Neural cell (in vitro differentiated cells): ENCODE data around the gene ERBB4. TPM values are rescaled to one million over a fixed set of nuclear protein-coding genes. Genes with fewer than 3 reads are reported as not detected.

ENCODE experiments used
- H2AFZ ChIP-seq: fragments of 200-600, 300-800 bp; sonication (generic), shearing (Covaris generic); 2 replicates; pipeline ENCODE4 v1.6.0; 2014; ENCODE audit warnings: low read depth, mild to moderate bottlenecking, antibody characterized with exemption, low read length, moderate library complexity
- H3F3A ChIP-seq: fragments of 200-600 bp; shearing (Covaris generic); 2 replicates; pipeline ENCODE4 v1.6.1; 2016; ENCODE audit warnings: mild to moderate bottlenecking, moderate library complexity, mixed read lengths, antibody characterized with exemption, low read length; ENCODE audit not compliant: insufficient read depth, poor library complexity, severe bottlenecking
- H3K27ac ChIP-seq: fragments of 200-600, 300-800 bp; sonication (generic), shearing (Covaris generic); 2 replicates; pipeline ENCODE4 v1.5.1; 2014; ENCODE audit warnings: mild to moderate bottlenecking, low read length, moderate library complexity
- H3K27me3 ChIP-seq: fragments of 300-800, 200-600 bp; sonication (generic), shearing (Covaris generic); 2 replicates; pipeline ENCODE4 v1.6.0; 2014; ENCODE audit warnings: mild to moderate bottlenecking, low read depth, low read length, moderate library complexity; ENCODE audit not compliant: insufficient read depth
- H3K36me3 ChIP-seq: fragments of 300-800, 200-600 bp; sonication (generic), shearing (Covaris generic); 2 replicates; pipeline ENCODE4 v1.5.1; 2014; ENCODE audit warnings: mild to moderate bottlenecking, antibody characterized with exemption, low read length, moderate library complexity; ENCODE audit not compliant: insufficient read depth
- H3K4me2 ChIP-seq: fragments of 300-800, 200-600 bp; sonication (generic), shearing (Covaris generic); 2 replicates; pipeline ENCODE4 v1.6.0; 2014; ENCODE audit warnings: mild to moderate bottlenecking, low read length
- H3K4me3 ChIP-seq: fragments of 300-800, 200-600 bp; sonication (generic), shearing (Covaris generic); 2 replicates; pipeline ENCODE4 v1.5.1; 2014; ENCODE audit warnings: mild to moderate bottlenecking, low read length, moderate library complexity
- H3K79me2 ChIP-seq: fragments of 200-600 bp; shearing (Covaris generic); replicated peaks from 2 replicates; pipeline ENCODE4 v1.6.0; 2014; ENCODE audit warnings: mild to moderate bottlenecking, low read length, moderate library complexity; ENCODE audit not compliant: insufficient read depth
- H3K9ac ChIP-seq: fragments of 300-800, 200-600 bp; sonication (generic), shearing (Covaris generic); 2 replicates; pipeline ENCODE4 v1.6.1; 2016; ENCODE audit warnings: mild to moderate bottlenecking, low read length, mixed read lengths
- H3K9me2 ChIP-seq: fragments of 200-600 bp; shearing (Covaris generic); 2 replicates; pipeline ENCODE4 v1.6.1; 2016; ENCODE audit warnings: mild to moderate bottlenecking, low read length, mixed read lengths; ENCODE audit not compliant: insufficient read depth
- H3K9me3 ChIP-seq: fragments of 200-600, 300-800 bp; sonication (generic), shearing (Covaris generic); 2 replicates; pipeline ENCODE4 v1.6.1; 2016; ENCODE audit warnings: mild to moderate bottlenecking, mixed run types, low read length, moderate library complexity, mixed read lengths
- H4K20me1 ChIP-seq: fragments of 200-600 bp; shearing (Covaris generic); 2 replicates; pipeline ENCODE4 v1.6.1; 2016; ENCODE audit warnings: mild to moderate bottlenecking, mixed run types; ENCODE audit not compliant: insufficient read depth
- CTCF ChIP-seq: fragments of 450-650 bp; IDR thresholded peaks from 2 replicates; pipeline ENCODE4 v1.5.1; 2014; ENCODE audit warnings: antibody characterized with exemption, mild to moderate bottlenecking, moderate library complexity; ENCODE audit not compliant: poor library complexity, severe bottlenecking
- EP300 ChIP-seq: fragments of 450-650 bp; conservative IDR thresholded peaks from 2 replicates; pipeline ENCODE4 v1.6.1; 2014; ENCODE audit warnings: antibody characterized with exemption, mild to moderate bottlenecking, moderate library complexity; ENCODE audit not compliant: poor library complexity, severe bottlenecking
- EZH2 ChIP-seq: fragments of 200-600, 300-800 bp; shearing (Covaris generic), sonication (generic); IDR thresholded peaks from 2 replicates; pipeline ENCODE4 v1.6.1; 2014; ENCODE audit warnings: antibody characterized with exemption, low read length, borderline replicate concordance, mild to moderate bottlenecking; ENCODE audit not compliant: insufficient read depth, poor library complexity, severe bottlenecking
- MXI1 ChIP-seq: fragments of 450-650 bp; conservative IDR thresholded peaks from 2 replicates; pipeline ENCODE4 v1.6.1; 2014; ENCODE audit warnings: antibody characterized with exemption, mild to moderate bottlenecking; ENCODE audit not compliant: poor library complexity, severe bottlenecking
- POLR2AphosphoS5 ChIP-seq: IDR thresholded peaks from 2 replicates; pipeline ENCODE4 v1.6.1; 2012
- RAD21 ChIP-seq: fragments of 450-650 bp; conservative IDR thresholded peaks from 2 replicates; pipeline ENCODE4 v1.6.1; 2014; ENCODE audit warnings: antibody characterized with exemption, mild to moderate bottlenecking, moderate library complexity
- REST ChIP-seq: IDR thresholded peaks from 2 replicates; pipeline ENCODE4 v1.6.1; 2012; ENCODE audit warnings: borderline replicate concordance
- SMC3 ChIP-seq: fragments of 450-650 bp; conservative IDR thresholded peaks from 2 replicates; pipeline ENCODE4 v1.6.1; 2014; ENCODE audit warnings: antibody characterized with exemption, mild to moderate bottlenecking, moderate library complexity; ENCODE audit not compliant: poor library complexity
- TAF1 ChIP-seq: IDR thresholded peaks from 2 replicates; pipeline ENCODE4 v1.6.1; 2012; ENCODE audit warnings: low read depth
- polyA plus RNA-seq: library from polyadenylated mRNA; depleted of rRNA; stranded (reverse); fragments of >200 nt; gene quantifications from 2 replicates; pipeline ENCODE4 v1.2.3, GENCODE V29; 2014

The ERBB4 gene
- polyA plus RNA-seq, 1 donor from 2014 or later: 0.69 TPM

- Histone ChIP-seq H3K79me2 (no peaks in the 10 kb centered on the region), H3K9me3 (no peaks in the 10 kb centered on the region), H3K27ac (no peak overlapping the region), H3K4me2 (no peak overlapping the region), H3F3A (no peaks in the 10 kb centered on the region), H2AFZ (no peak overlapping the region), H3K36me3 (no peaks in the 10 kb centered on the region), H4K20me1 (no peaks in the 10 kb centered on the region), H3K9me2 (no peaks in the 10 kb centered on the region), H3K27me3 (no peaks in the 10 kb centered on the region), H3K4me3 (no peak overlapping the region), H3K9ac (no peak overlapping the region)
- TF ChIP-seq MXI1 (no peak), EP300 (no peak), CTCF (no peak), RAD21 (no peak), SMC3 (no peak), EZH2 (no peak), POLR2AphosphoS5 (no peak), TAF1 (no peak), REST (no peak)
These were observed 426.2 kb downstream of the ERBB4 start for GRCh38 chr2:212112401-212112800.

- Histone ChIP-seq H3K27ac (no peak overlapping the region), H3K9ac (no peak overlapping the region), H3K9me2 (no peaks in the 10 kb centered on the region), H3K9me3 (no peaks in the 10 kb centered on the region), H4K20me1 (no peaks in the 10 kb centered on the region), H3K36me3 (no peaks in the 10 kb centered on the region), H3K27me3 (no peaks in the 10 kb centered on the region), H3K79me2 (no peaks in the 10 kb centered on the region), H3K4me2 (no peak overlapping the region), H3K4me3 (no peak overlapping the region), H2AFZ (no peak overlapping the region), H3F3A (no peaks in the 10 kb centered on the region)
- no peak for TF ChIP-seq POLR2AphosphoS5
- TF ChIP-seq EP300: no peak
- no peak for TF ChIP-seq TAF1
- no peak for TF ChIP-seq MXI1
- no peak for TF ChIP-seq CTCF
- TF ChIP-seq REST: no peak
- TF ChIP-seq RAD21: no peak
- TF ChIP-seq SMC3: no peak
- no peak for TF ChIP-seq EZH2
These were observed 428.6 kb downstream of the ERBB4 start for GRCh38 chr2:212109792-212110680.
